ENCODE measurements around the gene ST6GALNAC1.
A peak's percentile ranks its signal among the peaks of the same experiment; 100 is the strongest.

ST6GALNAC1 gene, protein sequence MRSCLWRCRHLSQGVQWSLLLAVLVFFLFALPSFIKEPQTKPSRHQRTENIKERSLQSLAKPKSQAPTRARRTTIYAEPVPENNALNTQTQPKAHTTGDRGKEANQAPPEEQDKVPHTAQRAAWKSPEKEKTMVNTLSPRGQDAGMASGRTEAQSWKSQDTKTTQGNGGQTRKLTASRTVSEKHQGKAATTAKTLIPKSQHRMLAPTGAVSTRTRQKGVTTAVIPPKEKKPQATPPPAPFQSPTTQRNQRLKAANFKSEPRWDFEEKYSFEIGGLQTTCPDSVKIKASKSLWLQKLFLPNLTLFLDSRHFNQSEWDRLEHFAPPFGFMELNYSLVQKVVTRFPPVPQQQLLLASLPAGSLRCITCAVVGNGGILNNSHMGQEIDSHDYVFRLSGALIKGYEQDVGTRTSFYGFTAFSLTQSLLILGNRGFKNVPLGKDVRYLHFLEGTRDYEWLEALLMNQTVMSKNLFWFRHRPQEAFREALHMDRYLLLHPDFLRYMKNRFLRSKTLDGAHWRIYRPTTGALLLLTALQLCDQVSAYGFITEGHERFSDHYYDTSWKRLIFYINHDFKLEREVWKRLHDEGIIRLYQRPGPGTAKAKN

DNA sequence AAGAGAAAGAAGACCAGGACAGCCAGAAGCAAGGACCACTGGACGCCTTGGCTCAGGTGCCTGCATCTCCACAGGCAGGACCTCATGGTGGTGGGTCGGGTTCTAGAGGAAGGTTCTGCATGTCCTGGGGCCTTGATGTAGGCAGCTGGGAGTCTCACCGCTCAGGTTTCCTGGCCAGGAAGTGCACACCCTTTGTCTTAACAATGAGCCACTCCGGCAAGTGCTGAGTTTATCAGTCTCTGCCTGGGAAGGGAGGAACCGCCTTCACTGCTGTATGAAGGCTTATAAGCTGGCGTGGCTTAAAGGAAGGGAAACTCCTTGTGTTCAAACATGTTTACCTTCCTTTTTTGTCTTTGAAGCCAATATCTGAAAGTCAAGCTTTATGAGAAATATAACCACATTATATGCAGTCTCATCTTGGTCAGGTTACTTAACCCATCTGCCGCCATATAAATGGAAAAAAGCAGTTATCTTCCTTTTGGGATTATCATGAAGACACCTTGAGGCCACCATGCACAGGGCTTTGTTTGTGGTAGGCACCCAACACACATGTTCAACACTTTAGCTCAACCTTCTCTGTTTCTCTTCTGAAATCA, at the start of gene ST6GALNAC1:
Gene ST6GALNAC1, minus strand, starts transcription at position 205 of the 596 bp plus-strand sequence. Its CDS starts 119 bp downstream, at position 86.
- no peak within 1 kb of the TSS for H3K4me3 Mint-ChIP-seq
- peaks cover 3% of the 10 kb centered on the region for H3K36me3 Mint-ChIP-seq
- H3K4me1 Mint-ChIP-seq (ENCODE audit: low read depth) = peaks cover 12% of the 10 kb centered on the region
- no peaks in the 10 kb centered on the region for H3K27me3 Mint-ChIP-seq
- H3K27ac Mint-ChIP-seq = peak within 1 kb of the TSS; percentile 0
- H3K9me3 Mint-ChIP-seq (ENCODE audit: low read depth) = peaks cover 4% of the 10 kb centered on the region

DNA sequence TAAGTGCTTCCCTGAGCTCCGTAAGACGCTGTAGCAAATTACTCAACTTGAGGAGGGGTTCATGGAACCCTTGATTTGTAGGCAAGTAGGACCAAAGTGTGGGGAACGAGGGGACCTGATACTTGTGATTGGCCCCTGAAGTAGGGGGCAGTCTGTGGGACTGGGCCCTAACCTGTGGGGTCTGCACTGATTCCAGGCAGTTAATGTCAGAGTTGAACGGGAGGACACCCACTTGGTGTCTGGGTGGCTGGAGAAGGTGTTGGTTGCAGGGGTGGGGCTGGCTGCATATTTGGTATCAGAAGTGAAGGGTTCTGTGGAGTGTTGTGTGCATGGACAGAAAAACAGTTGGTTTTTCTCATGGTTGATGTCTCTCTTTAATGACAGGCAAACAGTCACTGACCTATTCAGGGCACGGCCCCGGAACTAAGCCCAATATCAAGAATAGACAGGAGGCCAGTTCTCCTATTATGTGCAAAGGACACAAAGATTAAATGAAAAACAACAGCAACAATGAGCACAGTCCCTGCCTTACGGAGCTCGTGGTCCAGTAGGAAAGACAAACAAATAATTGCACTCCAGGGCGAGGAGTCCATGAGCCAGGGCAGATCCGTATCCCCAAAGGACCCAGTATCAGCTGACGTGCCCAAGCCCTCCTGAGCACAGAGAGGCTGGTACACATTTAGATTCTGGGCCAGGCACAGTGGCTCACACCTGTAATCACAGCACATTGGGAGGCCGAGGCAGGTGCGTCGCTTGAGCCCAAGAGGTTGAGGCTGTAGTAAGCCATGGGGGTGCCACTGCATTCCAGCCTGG, 48.0 kb upstream of the ST6GALNAC1 start:
- Mint-ChIP-seq H3K9me3 (ENCODE audit: low read depth) (no peaks in the 10 kb centered on the region), H3K27ac (no peak overlapping the region), H3K4me3 (no peak overlapping the region), H3K27me3 (no peaks in the 10 kb centered on the region), H3K4me1 (ENCODE audit: low read depth) (peaks cover 7% of the 10 kb centered on the region), H3K36me3 (no peaks in the 10 kb centered on the region)

DNA sequence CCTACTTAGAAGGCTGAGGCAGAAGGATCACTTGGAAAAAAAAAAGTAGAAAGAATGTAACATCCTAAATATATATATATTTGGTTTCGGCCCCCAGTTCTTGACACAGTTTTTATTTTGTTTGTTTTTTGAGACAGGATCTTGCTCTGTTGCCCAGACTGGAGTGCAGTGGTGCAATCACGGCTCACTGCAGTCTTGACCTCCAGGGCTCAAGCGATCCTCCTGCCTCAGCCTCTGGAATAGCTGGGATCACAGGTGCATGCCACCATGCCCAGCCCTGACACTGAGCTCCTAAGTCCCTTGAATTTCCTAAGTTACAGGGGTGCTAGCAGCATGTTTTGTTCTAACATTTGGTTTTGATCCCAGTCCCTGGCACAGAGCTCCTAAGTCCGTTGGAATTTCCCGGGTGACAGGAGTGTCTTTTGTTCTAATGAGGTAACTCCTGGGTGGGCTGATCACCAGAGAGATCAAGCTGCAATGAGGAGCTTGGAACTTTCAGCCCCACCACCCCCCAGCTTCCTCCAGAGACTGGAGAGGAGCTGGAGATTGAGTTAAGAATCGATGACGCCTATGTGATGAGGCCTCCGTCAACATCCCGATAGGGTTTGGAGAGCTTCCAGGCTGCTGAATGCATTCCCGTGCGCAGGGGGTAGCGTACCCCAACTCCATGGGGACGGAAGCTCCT, 47.2 kb upstream of the ST6GALNAC1 start:
- Mint-ChIP-seq H3K9me3 (ENCODE audit: low read depth) (no peaks in the 10 kb centered on the region), H3K4me3 (no peak overlapping the region), H3K27me3 (no peaks in the 10 kb centered on the region), H3K4me1 (ENCODE audit: low read depth) (peaks cover 5% of the 10 kb centered on the region), H3K27ac (no peak overlapping the region), H3K36me3 (no peaks in the 10 kb centered on the region)

DNA sequence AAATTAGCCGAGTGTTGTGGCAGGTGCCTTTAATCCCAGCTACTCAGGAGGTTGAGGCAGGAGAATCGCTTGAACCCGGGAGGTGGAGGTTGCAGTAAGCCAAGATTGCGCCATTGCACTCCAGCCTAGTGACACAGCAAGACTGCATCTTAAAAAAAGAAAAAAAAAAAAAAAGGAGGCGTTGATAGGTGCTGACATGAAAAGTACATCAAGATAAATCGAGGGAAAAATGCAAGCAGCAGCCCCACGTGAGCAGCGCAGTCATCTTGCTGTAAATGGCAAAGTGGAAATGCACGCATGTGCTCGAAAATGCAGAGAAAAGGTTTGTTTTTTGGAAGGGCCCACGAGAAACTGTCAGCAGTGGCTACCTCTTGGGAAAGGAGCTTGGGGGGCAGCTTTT, 46.3 kb upstream of the ST6GALNAC1 start:
- Mint-ChIP-seq H3K27ac (no peak overlapping the region), H3K4me1 (ENCODE audit: low read depth) (peaks cover 3% of the 10 kb centered on the region), H3K27me3 (no peaks in the 10 kb centered on the region), H3K36me3 (no peaks in the 10 kb centered on the region), H3K4me3 (no peak overlapping the region), H3K9me3 (ENCODE audit: low read depth) (no peaks in the 10 kb centered on the region)

DNA sequence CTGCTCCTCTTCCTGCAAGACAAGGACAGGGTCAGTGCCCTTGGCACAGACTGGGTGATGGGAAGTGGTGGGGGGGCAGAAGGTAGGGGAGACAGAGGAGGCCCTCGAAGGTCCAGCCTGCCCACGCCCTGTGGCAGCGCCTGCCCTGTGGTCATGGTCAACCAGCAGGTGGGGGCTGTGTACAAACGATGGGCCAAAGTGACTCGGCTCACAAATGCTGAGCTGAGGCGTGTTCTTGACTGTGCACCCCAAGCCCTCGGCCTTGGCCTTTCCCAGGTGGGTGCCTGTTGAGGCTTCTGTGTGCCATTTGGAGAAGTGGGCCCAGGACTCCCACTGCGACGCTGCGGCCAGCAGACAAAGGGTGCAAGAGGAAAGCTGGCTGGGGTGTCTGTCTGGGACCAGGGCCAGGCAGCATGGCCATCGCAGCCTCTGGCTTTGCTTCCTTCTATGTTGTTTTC, 44.6 kb upstream of the ST6GALNAC1 start:
- Mint-ChIP-seq H3K4me3 (no peak overlapping the region), H3K9me3 (ENCODE audit: low read depth) (no peaks in the 10 kb centered on the region), H3K4me1 (ENCODE audit: low read depth) (peaks cover 3% of the 10 kb centered on the region), H3K27me3 (no peaks in the 10 kb centered on the region), H3K36me3 (no peaks in the 10 kb centered on the region), H3K27ac (no peak overlapping the region)

DNA sequence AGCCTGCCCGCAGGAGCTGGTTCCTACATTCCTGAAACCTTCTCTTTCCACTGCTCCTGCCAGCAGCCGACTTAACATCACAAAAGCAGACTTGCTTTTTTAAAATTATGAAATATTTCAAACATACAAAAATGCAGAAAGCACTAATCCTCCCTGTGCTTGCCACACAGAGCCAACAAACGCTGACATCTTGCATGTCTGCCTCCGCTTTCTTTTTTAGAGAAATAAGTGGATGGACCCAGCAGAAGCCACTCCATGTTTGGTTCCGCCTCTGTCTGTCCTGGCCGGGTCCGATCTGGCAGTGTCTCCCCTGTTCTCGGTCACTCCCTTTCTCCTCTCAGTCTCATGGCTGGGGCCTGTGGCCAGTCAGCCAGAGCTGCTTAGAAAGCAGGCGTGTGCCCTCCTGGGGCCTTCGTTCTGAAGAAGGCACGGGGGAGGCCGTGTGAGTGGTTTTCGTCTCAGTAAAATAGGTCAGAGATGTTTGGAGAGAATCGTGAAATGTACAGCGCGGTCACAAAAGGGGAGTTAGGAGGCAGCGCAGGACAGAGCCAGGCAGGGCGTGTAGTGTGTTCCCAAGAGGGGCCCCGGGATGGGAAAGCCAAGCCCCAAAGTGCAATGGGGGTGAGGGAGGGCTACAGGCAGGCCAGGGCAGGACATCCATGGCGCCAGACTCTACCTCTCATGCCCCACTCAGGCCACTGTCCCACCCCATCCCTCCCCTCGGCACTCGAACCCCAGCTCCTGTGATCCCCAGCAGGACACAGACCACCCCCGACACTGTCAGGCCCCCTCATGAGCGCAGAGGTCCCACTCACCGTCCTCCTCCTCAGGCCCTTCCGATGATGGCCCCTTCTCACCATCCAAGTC, 44.0 kb upstream of the ST6GALNAC1 start:
- H3K36me3 Mint-ChIP-seq = no peaks in the 10 kb centered on the region
- no peaks in the 10 kb centered on the region for H3K27me3 Mint-ChIP-seq
- peaks cover 3% of the 10 kb centered on the region for H3K4me1 Mint-ChIP-seq (ENCODE audit: low read depth)
- H3K9me3 Mint-ChIP-seq (ENCODE audit: low read depth) = no peaks in the 10 kb centered on the region
- no peak overlapping the region for H3K4me3 Mint-ChIP-seq
- no peak overlapping the region for H3K27ac Mint-ChIP-seq

DNA sequence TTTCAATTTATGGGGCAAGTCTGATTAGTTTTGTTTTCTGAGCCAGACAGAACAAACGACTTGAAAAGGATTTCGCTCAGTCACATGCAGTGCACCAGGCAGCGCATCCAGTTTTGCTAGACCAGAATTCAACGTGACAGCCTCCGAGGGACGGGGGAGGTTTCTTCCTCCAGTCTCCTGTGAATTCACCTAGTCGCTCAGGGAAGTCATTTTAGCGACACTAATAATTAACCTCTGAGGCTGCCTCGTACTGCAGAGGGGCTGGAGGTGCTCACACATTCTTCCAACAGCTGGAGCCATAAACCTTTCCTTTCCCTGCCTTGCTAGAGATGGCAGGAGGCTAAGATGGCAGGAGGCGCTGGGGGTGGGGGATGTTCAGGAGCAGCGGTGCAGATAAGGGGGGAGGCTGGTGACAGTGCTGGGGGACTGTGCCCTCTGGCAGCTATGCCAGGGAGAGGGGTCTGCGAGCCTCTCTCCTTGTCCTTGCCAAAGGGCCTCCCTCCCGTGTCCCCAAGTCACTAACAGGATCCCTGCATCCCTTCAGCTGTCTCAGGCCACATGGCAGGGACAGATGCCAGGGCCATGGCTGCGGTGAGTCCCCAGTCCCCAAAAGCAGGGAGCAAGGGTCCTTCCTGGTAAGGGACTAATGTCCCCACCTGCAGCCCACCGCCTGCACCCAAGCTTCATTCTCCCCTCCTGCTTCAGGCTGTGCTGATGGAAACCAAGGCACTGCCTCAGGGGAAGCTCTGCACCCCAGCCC, 43.2 kb upstream of the ST6GALNAC1 start:
- H3K27ac Mint-ChIP-seq = no peak overlapping the region
- H3K27me3 Mint-ChIP-seq = no peaks in the 10 kb centered on the region

DNA sequence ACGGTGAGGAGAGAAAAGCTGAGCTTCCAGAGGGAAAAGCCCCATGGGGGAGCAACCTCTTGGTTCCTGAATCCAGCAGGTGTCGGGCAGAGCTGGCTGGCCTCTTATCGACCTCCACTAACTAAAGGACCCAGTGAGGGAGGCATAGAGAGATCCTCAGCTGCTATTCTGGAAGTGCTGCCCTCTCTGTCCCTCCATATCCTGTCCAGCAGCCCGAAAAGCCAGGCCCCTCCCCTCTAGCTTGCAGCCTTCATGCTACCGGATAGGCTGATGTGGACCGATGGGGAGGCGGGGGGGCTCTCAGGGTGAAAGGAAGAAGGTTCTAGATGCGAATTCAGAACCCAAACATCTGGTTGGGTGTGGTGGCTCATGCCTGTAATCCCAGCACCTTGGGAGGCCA, 42.3 kb upstream of the ST6GALNAC1 start:
- Mint-ChIP-seq H3K27ac (no peak overlapping the region), H3K36me3 (no peaks in the 10 kb centered on the region), H3K4me3 (no peak overlapping the region), H3K4me1 (ENCODE audit: low read depth) (peaks cover 5% of the 10 kb centered on the region), H3K9me3 (ENCODE audit: low read depth) (no peaks in the 10 kb centered on the region), H3K27me3 (no peaks in the 10 kb centered on the region)

More for the DNA sequence above, 43.2 kb upstream of the ST6GALNAC1 start:
- H3K36me3 Mint-ChIP-seq = no peaks in the 10 kb centered on the region
- H3K9me3 Mint-ChIP-seq (ENCODE audit: low read depth) = no peaks in the 10 kb centered on the region
- no peak overlapping the region for H3K4me3 Mint-ChIP-seq
- H3K4me1 Mint-ChIP-seq (ENCODE audit: low read depth) = peaks cover 3% of the 10 kb centered on the region

DNA sequence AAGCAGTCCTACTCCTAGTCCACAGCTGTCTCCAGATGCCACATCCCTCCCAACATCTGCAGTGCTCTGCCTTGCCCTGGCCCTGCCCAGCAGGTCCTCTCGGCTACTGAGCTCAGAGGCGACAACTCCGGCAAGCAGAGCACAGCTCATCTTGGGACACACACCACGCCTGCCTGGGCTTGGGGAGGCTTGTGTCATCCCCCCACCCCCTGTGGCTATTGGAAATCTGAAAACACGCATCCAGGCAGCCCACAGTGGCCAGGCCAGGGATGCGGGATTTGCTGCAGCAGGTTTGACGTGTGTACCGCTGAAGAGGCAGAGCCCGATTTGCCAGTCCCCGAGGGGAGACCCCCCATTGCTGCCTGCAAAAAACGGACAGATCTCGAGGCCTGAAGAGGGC, 41.8 kb upstream of the ST6GALNAC1 start:
- Mint-ChIP-seq H3K9me3 (ENCODE audit: low read depth) (no peaks in the 10 kb centered on the region), H3K27me3 (no peaks in the 10 kb centered on the region), H3K27ac (no peak overlapping the region), H3K4me3 (no peak overlapping the region), H3K4me1 (ENCODE audit: low read depth) (peaks cover 5% of the 10 kb centered on the region), H3K36me3 (no peaks in the 10 kb centered on the region)

DNA sequence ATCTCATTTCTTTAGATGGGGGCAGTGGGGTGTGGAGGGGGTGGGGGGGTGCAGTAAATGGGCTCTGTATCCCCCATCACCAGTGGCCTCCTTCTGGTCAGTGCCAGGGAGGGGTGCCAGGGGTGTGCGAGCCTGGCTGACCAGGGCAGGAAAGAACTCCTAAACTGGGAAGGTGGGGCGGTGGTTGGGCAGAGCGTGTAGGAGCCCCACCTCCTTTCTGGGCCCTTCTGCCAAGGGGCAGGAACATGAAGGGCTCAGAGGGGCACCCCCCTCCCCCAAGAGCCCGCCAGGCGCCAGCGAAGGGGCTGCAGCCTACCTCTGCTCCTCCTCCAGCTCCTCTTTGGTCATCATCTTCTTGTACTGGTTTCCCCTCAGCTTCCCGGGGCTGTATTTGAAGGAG, 41.2 kb upstream of the ST6GALNAC1 start:
- H3K27me3 Mint-ChIP-seq = no peaks in the 10 kb centered on the region
- H3K4me3 Mint-ChIP-seq = no peak overlapping the region
- H3K4me1 Mint-ChIP-seq (ENCODE audit: low read depth) = peaks cover 5% of the 10 kb centered on the region
- no peaks in the 10 kb centered on the region for H3K9me3 Mint-ChIP-seq (ENCODE audit: low read depth)
- H3K36me3 Mint-ChIP-seq = no peaks in the 10 kb centered on the region
- no peak overlapping the region for H3K27ac Mint-ChIP-seq

DNA sequence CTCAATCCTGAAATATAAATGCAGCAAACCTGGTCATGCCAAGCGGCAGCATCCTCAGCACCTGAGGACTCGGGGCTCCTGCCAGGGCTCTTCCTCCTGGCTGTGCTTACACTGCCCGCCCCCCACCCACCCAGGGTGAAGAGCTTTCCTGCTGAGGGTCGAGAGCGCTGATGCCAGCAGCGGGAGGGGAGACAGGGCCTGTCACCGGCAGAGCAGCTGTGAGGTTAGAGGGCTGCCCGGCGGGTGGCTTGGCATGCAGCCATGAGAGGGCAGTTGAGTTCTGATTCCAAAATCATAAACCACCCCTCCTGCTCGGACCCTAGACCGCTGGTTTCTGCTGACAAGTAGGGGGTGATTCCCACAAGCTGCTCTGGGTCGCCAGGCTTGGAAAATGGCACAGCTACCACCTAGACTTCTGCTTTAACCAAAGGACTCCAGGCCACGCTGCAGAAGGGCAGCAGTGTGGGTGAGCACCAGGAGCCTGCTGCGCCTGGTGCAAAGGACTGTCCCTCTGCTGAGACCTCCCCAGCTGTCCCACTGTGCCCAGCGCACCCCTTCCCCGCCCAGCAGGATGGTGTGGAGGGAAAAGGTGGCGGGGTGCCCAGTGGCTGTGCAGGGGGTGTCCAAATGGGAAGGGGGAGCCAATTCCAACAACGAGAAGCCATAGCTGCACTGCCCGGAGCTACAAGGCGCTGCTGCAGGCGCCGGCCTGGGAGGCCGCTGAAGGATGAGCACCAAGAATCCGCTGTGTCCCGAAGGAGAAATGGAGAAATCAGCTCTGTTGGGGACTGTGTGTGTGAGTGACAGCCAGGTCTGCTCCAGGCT, 40.6 kb upstream of the ST6GALNAC1 start:
- no peaks in the 10 kb centered on the region for H3K36me3 Mint-ChIP-seq
- H3K27ac Mint-ChIP-seq = no peak overlapping the region
- no peaks in the 10 kb centered on the region for H3K9me3 Mint-ChIP-seq (ENCODE audit: low read depth)
- H3K4me3 Mint-ChIP-seq = no peak overlapping the region
- no peaks in the 10 kb centered on the region for H3K27me3 Mint-ChIP-seq
- H3K4me1 Mint-ChIP-seq (ENCODE audit: low read depth) = peaks cover 5% of the 10 kb centered on the region

DNA sequence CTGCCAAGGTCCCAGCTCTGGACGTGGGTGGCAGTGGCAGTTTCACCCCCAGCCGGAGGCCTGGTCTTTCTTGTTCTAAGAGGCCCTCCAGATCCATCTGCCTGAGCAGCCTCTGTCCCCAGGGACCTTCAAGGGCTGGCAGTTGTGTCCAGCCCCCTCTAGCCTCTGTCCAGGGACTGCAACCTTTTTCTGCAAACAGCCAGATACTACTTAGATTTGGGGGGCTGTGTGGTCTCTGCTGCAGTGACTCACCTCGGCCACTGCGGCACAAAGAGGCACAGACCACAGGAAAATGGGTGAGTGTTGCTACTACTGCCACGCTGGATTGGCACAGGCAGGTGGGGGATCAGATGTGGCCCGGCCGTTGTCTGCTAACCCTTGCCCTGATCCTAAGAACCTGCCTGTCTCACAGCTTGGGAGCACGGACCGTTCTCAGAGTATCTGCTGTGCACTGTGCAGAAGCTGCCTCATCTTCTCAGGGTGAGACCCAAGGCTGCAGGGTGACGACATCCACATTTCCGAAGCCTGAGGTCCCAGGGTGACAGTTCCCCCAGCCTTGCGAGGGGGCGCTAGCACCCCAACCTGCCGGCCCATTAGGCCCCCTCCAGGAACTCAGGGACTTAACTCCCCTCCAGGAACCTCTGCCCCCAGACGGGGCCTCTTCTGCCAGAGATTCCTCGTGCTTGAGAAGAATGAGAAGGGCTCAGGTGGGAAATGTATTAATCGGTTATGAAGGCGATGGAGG, 39.6 kb upstream of the ST6GALNAC1 start:
- Mint-ChIP-seq H3K27me3 (no peaks in the 10 kb centered on the region), H3K9me3 (ENCODE audit: low read depth) (no peaks in the 10 kb centered on the region), H3K4me3 (no peak overlapping the region), H3K36me3 (no peaks in the 10 kb centered on the region), H3K4me1 (ENCODE audit: low read depth) (peaks cover 3% of the 10 kb centered on the region), H3K27ac (no peak overlapping the region)
